Measurements from ENCODE around the gene CREBBP.

DNA sequence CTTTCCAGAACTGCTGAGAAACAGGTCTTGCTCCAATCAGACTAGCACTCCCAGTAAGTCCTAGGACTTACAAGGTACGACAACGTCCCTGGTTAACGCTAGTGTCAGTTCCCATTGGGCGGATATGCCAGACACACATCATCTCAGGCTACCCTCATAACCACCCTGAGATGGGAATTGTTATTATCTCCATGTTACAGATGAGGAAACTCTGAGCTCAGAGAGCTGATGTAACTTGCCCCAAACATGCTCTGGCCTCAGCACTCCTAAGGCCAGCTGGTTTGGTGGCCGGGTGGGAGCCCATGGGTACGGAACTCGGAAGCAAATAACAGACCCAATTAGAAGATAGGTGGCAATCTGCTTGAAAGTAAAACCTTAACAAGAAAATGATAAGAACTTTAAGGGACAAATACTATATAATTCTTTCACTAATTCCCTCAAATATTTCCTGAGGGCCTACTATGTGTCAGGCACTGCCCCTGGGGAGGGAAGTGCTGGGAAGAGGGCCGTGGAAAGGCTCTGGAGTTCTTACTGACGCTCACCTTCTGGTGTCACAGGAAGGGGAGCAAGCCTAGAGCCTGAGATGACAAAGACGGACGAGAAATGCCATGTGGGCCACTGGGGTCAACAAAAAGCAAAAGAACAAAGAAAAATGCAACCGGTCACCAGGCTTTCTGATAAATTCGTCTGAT lies 6.9 kb downstream of the CREBBP start:
- TF ChIP-seq YY1 (IDR thresholded peaks at IDR 0.05; ENCODE audit: insufficient read depth, insufficient read length) (no peak), ZNF274 (IDR thresholded peaks at IDR 0.05; ENCODE audit: low read depth, low read length) (no peak)
